Tibial artery (tissue), 4 donors: ENCODE results near the gene CREB5.

Experiments
- DNase-seq, 2 donors: peaks; one replicate each; pipeline ENCODE4 v3.0.0-alpha.2; 2019
- H3K27ac ChIP-seq, 2 donors: fragments of 200-600 bp; sonication (generic) in 1 of 2; 1 replicate in 1 of 2; 2 replicates in 1 of 2; pipeline ENCODE4 v1.5.1; 2018 to 2019; ENCODE audit warnings: mild to moderate bottlenecking in 1 of 2
- H3K27me3 ChIP-seq, 2 donors: fragments of 200-600 bp; sonication (generic) in 1 of 2; one replicate each; pipeline versions ENCODE4 v1.5.1 to v1.6.0; 2016 to 2019
- H3K36me3 ChIP-seq, 3 donors: fragments of 200-600 bp; sonication (generic) in 2 of 3; one replicate each; pipeline ENCODE4 v1.5.1; 2016 to 2019; ENCODE audit warnings: mild to moderate bottlenecking in 2 of 3
- H3K4me1 ChIP-seq, 4 donors: fragments of 200-600 bp; sonication (generic) in 2 of 4; 1 replicate in 3 of 4; 2 replicates in 1 of 4; pipeline ENCODE4 v1.5.1; 2016 to 2019
- H3K4me3 ChIP-seq, 2 donors: fragments of 200-600 bp; sonication (generic) in 1 of 2; 1 replicate in 1 of 2; 2 replicates in 1 of 2; pipeline ENCODE4 v1.5.1; 2018 to 2019; ENCODE audit warnings: mild to moderate bottlenecking in 2 of 2
- H3K9me3 ChIP-seq, 3 donors: fragments of 200-600 bp; sonication (generic) in 1 of 3; one replicate each; pipeline ENCODE4 v1.5.1; 2016 to 2019
- intact Hi-C: fragments of 100-400 bp; cut with DNase I; formaldehyde crosslinking; loops from one replicate; pipeline ENCODE4 v1.15.0; 2023; ENCODE audit warnings: low total_unique reads
- TF ChIP-seq, protein P1 (sequence below), 2 experiments: fragments of 200-600 bp in 1 of 2; fragments of 450-650 bp in 1 of 2; IDR thresholded peaks; one replicate each; pipeline ENCODE4 v1.5.1; 2017 to 2019; ENCODE audit warnings: antibody characterized with exemption in 2 of 2, mild to moderate bottlenecking in 1 of 2, moderate library complexity in 1 of 2

The CREB5 gene

DNA sequence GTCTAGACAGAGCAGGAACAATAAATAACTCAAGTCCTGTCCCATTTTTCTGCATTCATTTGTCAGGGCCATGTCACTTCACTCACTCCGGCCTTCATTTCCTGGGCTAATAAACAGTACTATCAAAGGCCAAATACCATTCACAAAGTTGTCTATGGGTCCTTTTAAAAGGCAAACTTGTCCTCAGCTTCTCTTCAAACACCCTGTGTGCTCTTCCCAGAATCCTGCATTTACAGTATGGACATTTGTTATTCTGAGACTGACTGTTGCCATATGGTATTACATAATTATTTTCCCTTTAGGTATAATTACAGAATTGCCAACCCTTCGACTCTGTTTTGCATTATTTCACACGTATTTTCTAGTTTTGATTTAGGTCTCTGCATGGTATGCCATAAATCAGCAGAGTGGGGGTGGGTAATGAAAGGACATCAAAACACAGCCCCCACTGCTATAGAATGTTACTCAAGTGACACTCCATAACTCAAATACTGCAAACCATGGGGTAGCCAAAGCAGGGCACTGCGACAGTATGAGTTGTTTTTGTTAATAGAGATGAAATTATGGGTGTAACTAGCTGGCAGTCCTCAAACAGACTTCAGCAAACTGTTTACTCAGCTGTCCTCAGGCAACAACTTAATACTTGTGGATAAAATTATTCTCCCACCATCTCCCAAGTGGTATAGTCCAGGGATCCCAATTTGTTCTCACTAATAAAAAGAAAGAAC is 362.1 kb downstream of the CREB5 start:
- H3K36me3 ChIP-seq = no peaks in the 10 kb centered on the region
- TF ChIP-seq, protein P1, sequence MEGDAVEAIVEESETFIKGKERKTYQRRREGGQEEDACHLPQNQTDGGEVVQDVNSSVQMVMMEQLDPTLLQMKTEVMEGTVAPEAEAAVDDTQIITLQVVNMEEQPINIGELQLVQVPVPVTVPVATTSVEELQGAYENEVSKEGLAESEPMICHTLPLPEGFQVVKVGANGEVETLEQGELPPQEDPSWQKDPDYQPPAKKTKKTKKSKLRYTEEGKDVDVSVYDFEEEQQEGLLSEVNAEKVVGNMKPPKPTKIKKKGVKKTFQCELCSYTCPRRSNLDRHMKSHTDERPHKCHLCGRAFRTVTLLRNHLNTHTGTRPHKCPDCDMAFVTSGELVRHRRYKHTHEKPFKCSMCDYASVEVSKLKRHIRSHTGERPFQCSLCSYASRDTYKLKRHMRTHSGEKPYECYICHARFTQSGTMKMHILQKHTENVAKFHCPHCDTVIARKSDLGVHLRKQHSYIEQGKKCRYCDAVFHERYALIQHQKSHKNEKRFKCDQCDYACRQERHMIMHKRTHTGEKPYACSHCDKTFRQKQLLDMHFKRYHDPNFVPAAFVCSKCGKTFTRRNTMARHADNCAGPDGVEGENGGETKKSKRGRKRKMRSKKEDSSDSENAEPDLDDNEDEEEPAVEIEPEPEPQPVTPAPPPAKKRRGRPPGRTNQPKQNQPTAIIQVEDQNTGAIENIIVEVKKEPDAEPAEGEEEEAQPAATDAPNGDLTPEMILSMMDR (IDR thresholded peaks at IDR 0.05) = no peak
- intact Hi-C loops = no loop called here
- H3K4me3 ChIP-seq = no peak overlapping the region
- no peaks in the 10 kb centered on the region for H3K27me3 ChIP-seq
- DNase-seq = no peak
- no peaks in the 10 kb centered on the region for H3K9me3 ChIP-seq
- peaks cover 0 to 7% (median 2%) of the 10 kb centered on the region in 4 donors for H3K4me1 ChIP-seq
- no peak overlapping the region for H3K27ac ChIP-seq

DNA sequence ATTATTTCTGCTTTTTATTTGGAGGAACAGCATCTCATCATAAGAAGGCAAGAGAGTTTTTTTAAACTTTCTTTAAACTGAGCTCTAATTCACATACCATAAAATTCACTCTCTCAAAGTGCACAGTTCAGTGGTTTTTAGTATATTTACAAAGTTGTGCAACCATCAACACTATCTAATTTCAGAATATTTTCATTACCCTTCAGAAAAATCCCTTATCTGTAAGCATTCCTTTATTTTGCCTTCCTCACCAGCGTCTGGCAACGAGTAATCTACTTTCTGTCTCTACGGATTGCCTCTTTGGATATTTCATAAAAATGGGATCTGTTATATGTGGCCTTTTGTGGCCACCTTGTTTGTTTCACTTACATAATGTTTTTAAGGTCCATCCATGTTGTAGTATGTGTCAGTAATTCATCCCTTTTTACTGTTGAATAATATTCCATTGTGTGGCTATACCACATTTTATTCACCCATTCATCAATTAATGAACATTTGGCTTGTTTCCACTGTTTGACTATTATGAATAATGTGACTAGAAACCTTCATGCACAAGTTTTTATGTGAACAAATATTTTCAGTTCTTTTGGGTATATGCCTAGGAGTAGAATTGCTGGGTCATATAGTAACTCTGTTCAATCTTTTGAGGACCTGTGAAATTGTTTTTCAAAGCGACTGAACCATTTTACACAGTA is 364.3 kb downstream of the CREB5 start:
- H3K27me3 ChIP-seq = no peaks in the 10 kb centered on the region
- intact Hi-C loops = no loop called here
- no peaks in the 10 kb centered on the region for H3K9me3 ChIP-seq
- no peak overlapping the region for H3K27ac ChIP-seq
- no peak overlapping the region for H3K4me3 ChIP-seq
- H3K36me3 ChIP-seq = no peaks in the 10 kb centered on the region
- H3K4me1 ChIP-seq = peaks cover 0 to 9% (median 4%) of the 10 kb centered on the region in 4 donors
- DNase-seq = no peak
- TF ChIP-seq, protein P1 (IDR thresholded peaks at IDR 0.05) = no peak

DNA sequence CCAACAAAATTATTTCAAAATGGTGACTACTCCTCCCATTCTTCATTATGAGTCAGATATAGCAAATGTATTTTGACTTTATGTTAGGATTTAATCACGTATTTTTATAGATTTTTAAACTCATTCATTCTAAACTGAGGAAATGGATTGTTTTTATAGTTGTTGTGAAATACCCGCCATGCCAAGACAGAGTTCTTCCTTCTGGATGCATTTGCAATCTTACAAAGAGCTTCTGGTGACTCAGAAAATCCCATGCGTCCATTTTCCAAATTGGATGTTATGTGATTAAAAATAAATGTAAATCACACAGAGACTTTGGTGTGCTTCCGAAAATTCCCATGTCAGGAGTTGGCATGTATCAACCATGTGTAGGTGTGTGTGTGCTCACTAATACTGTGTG is 366.5 kb downstream of the CREB5 start:
- Histone ChIP-seq H3K27ac (no peak overlapping the region), H3K9me3 (no peaks in the 10 kb centered on the region), H3K4me1 (peaks cover 0 to 9% (median 4%) of the 10 kb centered on the region in 4 donors), H3K4me3 (no peak overlapping the region), H3K36me3 (no peaks in the 10 kb centered on the region), H3K27me3 (no peaks in the 10 kb centered on the region)
- TF ChIP-seq, protein P1 (IDR thresholded peaks at IDR 0.05) = no peak
- intact Hi-C loops = no loop called here
- DNase-seq = no peak

DNA sequence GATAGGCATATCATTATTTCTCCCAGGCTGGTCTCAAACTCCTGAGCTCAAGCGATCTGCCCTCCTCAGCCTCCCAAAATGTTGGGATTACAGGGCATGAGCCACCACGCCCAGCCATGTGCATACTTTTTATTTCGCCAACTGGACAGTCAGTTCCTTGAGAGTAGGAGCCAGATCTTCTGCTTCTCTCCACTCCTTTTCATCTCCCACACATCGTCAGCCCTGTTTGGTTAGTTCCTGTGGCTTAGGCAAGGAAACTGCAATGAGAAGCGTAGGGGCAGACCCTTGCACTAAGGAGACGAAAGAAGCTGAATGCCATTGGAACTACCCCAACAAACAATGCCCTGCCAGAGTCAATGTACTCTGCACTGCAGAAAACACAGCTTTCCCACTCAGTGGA is 367.6 kb downstream of the CREB5 start:
- H3K27me3 ChIP-seq = no peaks in the 10 kb centered on the region
- no peak overlapping the region for H3K27ac ChIP-seq
- TF ChIP-seq, protein P1 (IDR thresholded peaks at IDR 0.05) = no peak
- intact Hi-C loops = no loop called here
- H3K4me3 ChIP-seq = no peak overlapping the region
- peaks cover 0 to 9% (median 2%) of the 10 kb centered on the region in 4 donors for H3K4me1 ChIP-seq
- no peak for DNase-seq
- no peaks in the 10 kb centered on the region for H3K9me3 ChIP-seq
- no peaks in the 10 kb centered on the region for H3K36me3 ChIP-seq

DNA sequence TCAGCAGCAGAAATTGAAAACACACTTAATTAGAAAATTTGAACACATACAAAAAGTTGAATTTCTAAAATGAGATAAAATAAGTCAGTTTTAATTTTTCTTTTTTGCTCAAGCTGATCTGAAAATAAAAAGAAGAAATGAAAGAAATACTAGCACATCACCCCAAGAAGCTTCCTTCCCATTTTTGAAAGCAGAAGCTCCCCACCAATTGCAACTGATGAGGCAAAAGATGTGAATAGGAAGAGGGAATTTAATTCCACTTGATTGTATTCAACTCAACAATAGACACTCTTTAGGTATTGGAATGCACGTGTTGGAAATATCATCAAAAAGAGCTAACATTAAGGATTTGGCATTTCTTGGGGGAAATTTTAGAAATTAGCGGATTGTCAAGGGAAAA is 370.0 kb downstream of the CREB5 start:
- Histone ChIP-seq H3K27me3 (no peaks in the 10 kb centered on the region), H3K9me3 (no peaks in the 10 kb centered on the region), H3K27ac (no peak overlapping the region), H3K36me3 (no peaks in the 10 kb centered on the region), H3K4me1 (peaks cover 0 to 9% (median 2%) of the 10 kb centered on the region in 4 donors), H3K4me3 (no peak overlapping the region)
- intact Hi-C loops = no loop called here
- TF ChIP-seq, protein P1 (IDR thresholded peaks at IDR 0.05) = no peak
- no peak for DNase-seq
